ENCODE data around the gene TOR1AIP2.
A peak's percentile ranks its signal among the peaks of the same experiment; 100 is the strongest.

TOR1AIP2 gene

DNA sequence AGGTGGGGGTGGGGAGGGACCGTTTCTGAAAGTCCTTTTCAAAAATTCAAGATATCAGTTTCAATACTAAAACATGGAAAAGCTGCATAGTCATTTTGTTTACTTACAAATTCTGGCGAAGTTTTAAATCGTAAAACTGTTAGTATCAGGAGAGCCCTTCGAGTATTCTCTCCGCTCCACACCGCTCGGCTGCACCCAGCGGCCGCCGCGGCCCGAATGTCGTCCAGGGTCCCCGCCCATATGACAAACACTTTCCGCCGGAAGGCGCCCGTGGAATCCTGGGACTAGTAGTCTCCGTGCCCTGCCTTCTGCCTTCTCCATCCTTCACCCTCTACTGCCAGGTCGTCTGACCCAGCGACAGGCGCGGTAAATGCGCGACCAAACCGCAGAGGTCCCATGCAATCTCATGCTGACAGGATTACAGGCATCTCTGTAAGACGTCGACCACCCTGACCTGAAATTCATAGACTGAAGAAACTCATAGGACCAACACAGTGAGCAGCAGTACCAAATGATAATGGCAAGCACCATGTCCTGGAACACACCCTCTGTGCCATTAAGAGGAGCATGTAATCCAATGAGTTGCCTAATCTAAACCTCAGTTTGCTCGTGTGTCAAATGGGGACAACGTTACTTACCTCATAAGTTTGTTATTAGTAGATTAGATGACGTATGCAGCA lies at the start of gene TOR1AIP2:
Gene TOR1AIP2 (minus strand): TSS at position 218 of the 680 bp plus-strand sequence. CDS start 25,138 bp downstream, outside the sequence.
- DNase-seq, result no peak

GRCh38 chr1:179926850-179927205 lies 49.2 kb upstream of the TOR1AIP2 start:
- DNase-seq, result no peak

DNA sequence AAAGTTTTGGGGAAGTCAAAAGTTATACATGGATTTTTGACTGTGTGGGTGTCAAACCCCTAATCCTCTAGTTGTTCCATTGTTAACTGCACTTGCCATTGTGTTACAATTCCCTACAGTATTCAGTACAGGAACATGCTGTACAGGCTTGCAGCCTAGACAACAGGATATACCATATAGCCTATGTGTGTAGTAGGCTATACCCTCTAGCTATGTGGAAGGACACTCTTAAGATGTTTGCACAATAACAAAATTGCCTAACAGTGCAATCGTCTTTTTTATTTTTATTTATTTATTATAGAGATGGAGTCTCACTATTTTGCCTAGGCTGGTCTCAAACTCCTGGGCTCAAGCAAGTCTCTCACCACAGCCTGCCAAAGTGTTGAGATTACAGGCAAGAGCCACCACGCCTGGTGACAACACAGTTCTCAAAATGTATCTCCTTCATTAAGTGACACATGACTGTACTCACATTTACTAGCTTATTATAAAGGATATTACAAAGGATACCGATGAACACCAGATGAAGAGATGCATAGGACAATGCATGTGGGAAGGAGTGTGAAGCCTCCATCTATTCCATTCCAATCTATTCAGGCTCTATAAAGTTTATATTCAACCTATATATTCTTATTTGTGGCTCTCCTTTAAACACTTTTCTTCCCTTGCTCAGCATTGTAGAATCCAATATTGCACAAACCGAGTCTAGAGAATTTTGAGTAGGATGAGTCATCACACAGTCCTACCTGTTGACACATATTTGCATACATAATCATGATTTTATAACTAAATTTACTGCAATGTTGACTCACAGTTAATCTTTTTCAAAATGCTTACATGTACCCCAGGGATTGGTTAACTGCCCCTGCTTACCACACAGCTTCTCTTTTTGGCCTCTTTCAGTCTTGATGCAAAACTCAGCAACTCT lies 48.6 kb upstream of the TOR1AIP2 start:
- no peak for DNase-seq

- no peak for DNase-seq
These were observed 47.7 kb upstream of the TOR1AIP2 start for GRCh38 chr1:179925302-179925701.

GRCh38 chr1:179924268-179924667 lies 46.7 kb upstream of the TOR1AIP2 start:
- no peak for DNase-seq

GRCh38 chr1:179923029-179923428 lies 45.4 kb upstream of the TOR1AIP2 start:
- DNase-seq, result no peak

- DNase-seq, result no peak
These were observed 44.6 kb upstream of the TOR1AIP2 start for GRCh38 chr1:179921981-179922872.

GRCh38 chr1:179921472-179921871 lies 43.9 kb upstream of the TOR1AIP2 start:
- no peak for DNase-seq

- DNase-seq, result no peak
These were observed 40.2 kb upstream of the TOR1AIP2 start for GRCh38 chr1:179917601-179918429.

DNA sequence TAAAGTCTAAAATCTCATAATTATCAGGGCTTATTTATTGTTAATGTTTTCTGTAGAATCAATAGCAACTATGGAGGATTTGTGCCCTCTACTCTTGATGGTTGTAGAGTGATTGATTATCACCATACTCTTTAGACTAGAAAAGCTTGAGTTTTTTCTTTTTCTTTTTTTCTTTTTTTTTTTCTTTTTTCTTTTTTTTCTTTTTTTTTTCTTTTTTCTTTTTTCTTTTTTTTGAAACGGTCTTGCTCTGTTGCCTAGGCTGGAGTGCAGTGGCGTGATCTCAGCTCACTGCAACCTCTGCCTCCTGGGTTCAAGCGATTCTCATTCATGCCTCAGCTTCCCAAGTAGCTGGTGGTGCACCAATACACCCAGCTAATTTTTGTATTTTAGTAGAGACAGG lies 34.2 kb upstream of the TOR1AIP2 start:
- no peak for DNase-seq

- DNase-seq, result no peak
These were observed 33.3 kb upstream of the TOR1AIP2 start for GRCh38 chr1:179910934-179911333.

DNA sequence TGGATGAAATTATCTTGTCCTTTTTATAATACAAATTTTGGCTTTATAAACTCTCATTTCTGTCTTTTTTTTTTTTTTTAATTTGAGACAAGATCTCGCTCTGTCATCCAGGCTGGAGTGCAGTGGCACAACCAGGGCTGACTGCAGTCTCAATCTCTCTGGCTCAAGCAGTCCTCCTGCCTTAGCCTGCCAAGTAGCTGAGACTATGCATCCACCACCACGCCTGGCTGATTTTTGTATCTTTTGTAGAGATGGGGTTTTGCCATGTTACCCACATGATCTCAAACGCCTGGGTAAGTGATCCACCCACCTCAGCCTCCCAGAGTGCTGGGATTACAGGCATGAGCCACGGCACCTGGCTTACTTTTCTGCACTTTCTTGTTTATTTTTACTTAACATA lies 12.0 kb upstream of the TOR1AIP2 start:
- DNase-seq, result no peak

DNA sequence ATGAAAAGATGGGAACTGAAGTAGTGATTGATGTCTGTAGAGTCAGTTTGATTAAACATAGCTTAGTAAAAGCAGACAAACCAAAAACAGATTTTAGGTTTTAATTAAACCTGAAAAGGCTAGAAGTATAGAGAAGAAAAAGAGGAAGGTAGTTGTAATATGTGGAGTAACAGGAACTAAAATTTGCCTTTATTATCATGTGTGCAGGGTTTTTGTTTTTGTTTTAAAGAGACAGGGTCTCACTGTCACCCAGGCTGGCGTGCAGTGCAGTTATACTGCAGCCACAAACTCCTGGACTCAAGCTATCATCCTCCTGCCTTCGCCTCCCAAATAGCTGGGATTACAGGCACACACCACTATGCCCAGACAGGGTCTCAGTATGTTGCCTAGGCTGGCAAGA lies 10.5 kb upstream of the TOR1AIP2 start:
- no peak for DNase-seq

GRCh38 chr1:179883745-179884138 lies 6.1 kb upstream of the TOR1AIP2 start:
- DNase-seq, result no peak

DNA sequence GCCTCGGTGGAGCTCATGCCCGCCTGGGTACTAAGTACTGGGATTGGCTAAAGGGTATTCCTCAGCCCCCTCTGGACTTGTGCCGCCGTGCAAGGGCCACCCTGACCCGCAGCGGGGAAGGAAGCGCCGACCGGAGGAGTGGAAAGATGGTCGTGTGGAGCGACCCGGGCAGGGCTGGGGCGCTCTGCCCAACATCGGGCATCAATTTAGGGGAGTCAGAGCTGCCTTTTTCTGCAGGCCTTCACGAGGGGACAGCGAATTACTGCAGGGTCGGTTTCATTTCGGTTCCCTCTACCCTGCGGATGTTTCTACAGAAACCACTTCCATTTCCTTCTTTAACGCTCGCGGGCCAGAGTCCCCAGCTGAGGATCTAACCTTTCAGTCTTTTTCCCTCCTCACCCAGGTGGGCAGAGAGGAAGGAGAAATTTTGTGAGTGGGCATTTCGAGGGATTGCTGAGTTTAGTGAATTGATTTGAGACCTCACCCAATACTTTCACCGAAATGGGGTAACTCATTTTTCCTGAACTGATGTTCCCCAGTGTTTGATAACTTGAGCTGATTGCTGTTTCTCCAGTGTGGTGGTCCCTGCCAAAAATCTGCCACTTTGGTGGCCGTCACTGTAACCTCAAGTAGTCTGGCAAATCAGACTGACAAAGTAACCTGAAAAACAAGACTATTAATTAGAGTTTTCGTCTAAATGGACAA lies 5.6 kb upstream of the TOR1AIP2 start:
- no peak for DNase-seq

DNA sequence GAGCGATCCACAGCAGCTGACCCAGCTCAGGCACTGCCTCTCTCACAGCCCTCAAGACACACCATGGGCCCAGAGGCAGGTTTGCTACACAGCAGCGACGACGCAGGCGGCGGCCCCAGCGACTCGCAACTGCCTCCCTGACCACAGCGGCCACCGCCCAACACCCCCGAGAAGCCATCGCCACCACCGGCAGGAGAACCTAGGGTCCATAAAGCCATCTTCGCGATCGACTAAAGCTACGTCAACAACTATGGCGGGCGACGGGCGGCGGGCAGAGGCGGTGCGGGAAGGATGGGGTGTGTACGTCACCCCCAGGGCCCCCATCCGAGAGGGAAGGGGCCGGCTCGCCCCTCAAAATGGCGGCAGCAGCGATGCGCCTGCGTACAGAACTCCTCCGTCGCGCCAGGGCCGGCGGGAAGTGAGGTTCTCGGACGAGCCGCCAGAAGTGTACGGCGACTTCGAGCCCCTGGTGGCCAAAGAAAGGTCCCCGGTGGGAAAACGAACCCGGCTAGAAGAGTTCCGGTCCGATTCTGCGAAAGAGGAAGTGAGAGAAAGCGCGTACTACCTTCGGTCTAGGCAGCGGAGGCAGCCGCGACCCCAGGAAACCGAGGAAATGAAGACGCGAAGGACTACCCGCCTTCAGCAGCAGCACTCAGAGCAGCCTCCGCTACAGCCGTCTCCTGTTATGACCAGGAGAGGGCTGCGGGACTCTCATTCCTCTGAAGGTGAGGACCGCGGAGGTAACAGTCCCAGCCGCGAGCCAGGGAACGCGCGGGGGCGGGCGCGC lies 4.8 kb upstream of the TOR1AIP2 start, which contains the start of gene TOR1AIP1:
Gene TOR1AIP1 (plus strand): TSS at position 33 of the 787 bp plus-strand sequence. CDS start 218 bp downstream, at position 251.
- peak; percentile 80 for DNase-seq

DNA sequence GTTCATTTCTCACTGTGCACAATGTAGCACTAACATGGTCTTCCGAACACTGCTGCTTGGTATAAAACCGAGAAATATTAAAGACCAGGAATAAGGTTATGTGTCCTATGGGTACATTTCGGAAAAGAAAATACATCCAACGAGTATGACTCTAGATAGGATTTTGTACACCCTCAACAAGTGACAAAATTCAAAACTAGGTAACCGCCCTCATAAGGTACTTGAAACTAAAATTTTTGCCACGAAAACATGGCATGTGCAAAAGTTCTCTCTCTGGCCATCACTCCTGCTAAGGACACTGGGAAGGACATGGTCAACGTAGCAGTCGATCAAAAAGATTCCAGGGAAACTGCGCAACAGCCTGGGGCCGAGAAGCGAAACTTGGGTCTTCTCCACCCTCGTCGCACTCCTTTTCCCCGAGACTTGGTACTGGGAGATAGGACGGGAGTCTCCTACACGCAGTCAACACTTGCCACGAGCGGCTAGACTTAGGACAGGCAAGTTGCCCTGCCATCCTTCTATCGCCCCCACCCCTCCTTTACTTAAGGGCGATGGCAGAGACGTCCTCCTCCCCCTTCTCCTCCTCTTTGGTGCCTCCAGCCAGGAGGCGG lies 4.1 kb upstream of the TOR1AIP2 start:
- no peak for DNase-seq

DNA sequence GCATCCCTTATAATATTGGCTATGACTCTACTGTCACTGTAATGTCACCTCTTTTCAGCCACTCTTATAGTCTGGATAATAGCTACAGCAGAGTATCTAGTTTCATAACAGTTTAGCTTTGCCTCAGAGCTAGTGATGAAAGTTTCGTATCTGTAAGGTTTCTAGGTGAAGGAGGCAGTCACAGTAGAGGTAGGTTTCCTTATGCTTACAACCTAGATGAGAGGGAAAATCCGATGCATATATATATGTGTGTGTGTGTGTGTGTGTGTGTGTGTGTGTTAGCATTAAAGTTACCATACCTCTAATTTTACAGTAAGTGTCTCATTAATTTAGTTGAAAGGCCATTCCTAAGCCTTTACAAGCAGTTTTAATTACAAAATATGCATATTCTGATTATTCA lies 2.2 kb upstream of the TOR1AIP2 start:
- DNase-seq, result no peak

GRCh38 chr1:179876300-179876715 lies 1.3 kb downstream of the TOR1AIP2 start:
- DNase-seq, result no peak
